ENCODE data around the gene PHC2. TPM values are rescaled to one million over a fixed set of nuclear protein-coding genes. Genes with fewer than 3 reads are reported as not detected.

PHC2 gene
- total and polyA plus RNA-seq, 9 of the 15 experiments (the other 6 are each of a cell fraction or from before 2014, with no cell fraction given) = 3.1 to 67.6 (median 34.6) TPM

- Histone ChIP-seq H3K79me2 (ENCODE audit: control insufficient read depth, insufficient read depth, low read length) (peaks cover 70% of the 10 kb centered on the region), H4K20me1 (replicated peaks; ENCODE audit: control insufficient read depth, insufficient read depth, low read length) (peaks cover 35% of the 10 kb centered on the region), H3K36me3 (ENCODE audit: control insufficient read depth, insufficient read depth, low read length) (peaks cover 50% of the 10 kb centered on the region; the same call in 2 of the 3 replicates), H3K27me3 (ENCODE audit: control insufficient read depth in 2 of 2, insufficient read depth in 2 of 2, low read length in 2 of 2) (no peaks in the 10 kb centered on the region), H3K4me1 (replicated peaks in 1 of 2; ENCODE audit: control insufficient read depth in 2 of 2, insufficient read depth in 2 of 2, low read length in 2 of 2) (peaks cover 28% of the 10 kb centered on the region in 2 experiments), H3K9me3 (replicated peaks; ENCODE audit: control insufficient read depth, insufficient read depth, low read depth, low read length) (no peaks in the 10 kb centered on the region), H3K9ac (ENCODE audit: insufficient read depth in 1 of 2, low read depth in 2 of 2, low read length in 2 of 2) (no peak overlapping the region), H3K4me2 (ENCODE audit: insufficient read depth, low read length) (no peak overlapping the region), H2AFZ (ENCODE audit: low read depth, low read length) (no peak overlapping the region), H3K27ac (ENCODE audit: extremely low read depth, low read depth, low read length) (no peak overlapping the region), H3K4me3 (no peak overlapping the region), H3K9me1 (ENCODE audit: control insufficient read depth, insufficient read depth, low read length) (peaks cover 7% of the 10 kb centered on the region)
- FAIRE-seq (no peak), ATAC-seq (no peak), DNase-seq (ENCODE audit: extremely low read depth in 1 of 4, low spot score in 3 of 4) (no peak)
- BruUV-seq (replicated peaks) = no TSS peak
- WGBS (ENCODE audit: insufficient coverage, low coverage, missing lambda C conversion rate) = 72% methylated on average over 2 of the region's 2 CpGs
- ChIA-PET POLR2A (no interaction called here), CTCF (ENCODE audit: low intra/inter-chr PET ratio) (no interaction called here)
- in situ Hi-C loops (cut with MboI) (no loop called here), intact Hi-C loops (cut with micrococcal nuclease) (no loop called here)
- no peak for TF ChIP-seq THRA (IDR thresholded peaks at IDR 0.05)
- no peak for TF ChIP-seq NCOA1 (IDR thresholded peaks at IDR 0.05; ENCODE audit: low read depth)
- TF ChIP-seq CSDE1 (IDR thresholded peaks at IDR 0.05) = no peak
- TF ChIP-seq ETV6 (IDR thresholded peaks at IDR 0.05; ENCODE audit: borderline replicate concordance in 1 of 2, low read depth in 2 of 2, low read length in 1 of 2) = no peak
- TF ChIP-seq ETV6 (CRISPR knock-in tag; IDR thresholded peaks at IDR 0.05; ENCODE audit: borderline replicate concordance) = no peak
- no peak for TF ChIP-seq RFX1 (IDR thresholded peaks at IDR 0.05)
- TF ChIP-seq ZBTB5 (IDR thresholded peaks at IDR 0.05) = no peak
- no peak for TF ChIP-seq ZNF184 (CRISPR knock-in tag; IDR thresholded peaks at IDR 0.05)
- no peak for TF ChIP-seq SMARCE1 (IDR thresholded peaks at IDR 0.05)
- TF ChIP-seq PATZ1 (CRISPR knock-in tag; IDR thresholded peaks at IDR 0.05; ENCODE audit: borderline replicate concordance) = no peak
- TF ChIP-seq TOE1 (IDR thresholded peaks at IDR 0.05; ENCODE audit: borderline replicate concordance) = no peak
- TF ChIP-seq TOE1 (CRISPR knock-in tag; IDR thresholded peaks at IDR 0.05; ENCODE audit: borderline replicate concordance, low read depth) = no peak
- TF ChIP-seq HEY1 (CRISPR knock-in tag; IDR thresholded peaks at IDR 0.05; ENCODE audit: borderline replicate concordance) = no peak
- no peak for TF ChIP-seq ZNF395 (CRISPR knock-in tag; IDR thresholded peaks at IDR 0.05)
- no peak for TF ChIP-seq NFE2 (IDR thresholded peaks at IDR 0.05; ENCODE audit: low read depth)
- no peak for TF ChIP-seq TEAD1 (CRISPR knock-in tag; IDR thresholded peaks at IDR 0.05)
- TF ChIP-seq ZNF143 (CRISPR knock-in tag; IDR thresholded peaks at IDR 0.05) = no peak
These were observed 85.9 kb downstream of the PHC2 start for GRCh38 chr1:33344896-33345560.

Measured in K562 (cell line).